Heart left ventricle (tissue), 13 donors: Measurements from ENCODE around the gene KLK7.

Experiments
- POLR2A ChIP-seq, 2 donors: fragments of 450-650 bp; IDR thresholded peaks; one replicate each; pipeline ENCODE4 v1.6.1; 2017; ENCODE audit warnings: antibody characterized with exemption in 2 of 2, mild to moderate bottlenecking in 2 of 2, moderate library complexity in 2 of 2
- TF ChIP-seq, protein P1 (sequence below), 12 donors: fragments of 200-600 bp; sonication (generic) in 4 of 12; IDR thresholded peaks; one replicate each; pipeline versions ENCODE4 v1.5.0 to v1.8.0; 2018 to 2022; ENCODE audit warnings: antibody characterized with exemption in 12 of 12, mild to moderate bottlenecking in 5 of 12
- donor health status: ischemic (EF 13 %, LVEDD 7.1; RV severe dilation, severe dysfunction).
- donor health status: DM: no; HTN: yes; CAD: no.
- donor health status: DM: no; HTN: no; CAD: no.
- donor health status: ischemic (EF 25% LVEDD 6.9; RV normal size, moderate dysfunction).
- donor health status: ischemic (EF 25% LVEDD 5.7; RV mildly dilated, moderate dysfunction).
- donor health status: ischemic (EF 35%, LVEDD 5.7; RV mildly dilated, moderate dysfunction).
- donor health status: nonischemic (EF 11% LVEDD 7.7; RV severe dilation, severe dysfunction).
- donor health status: DM: yes; HTN: yes; CAD: no.
- donor health status: PGD.
- donor health status: ischemic (EF 29% LVEDD 5.4; RV normal size, mild dysfunction).
- donor health status: nonischemic (EF 23%, LVEDD 6.1; RV moderate dilation, normal function).

DNA sequence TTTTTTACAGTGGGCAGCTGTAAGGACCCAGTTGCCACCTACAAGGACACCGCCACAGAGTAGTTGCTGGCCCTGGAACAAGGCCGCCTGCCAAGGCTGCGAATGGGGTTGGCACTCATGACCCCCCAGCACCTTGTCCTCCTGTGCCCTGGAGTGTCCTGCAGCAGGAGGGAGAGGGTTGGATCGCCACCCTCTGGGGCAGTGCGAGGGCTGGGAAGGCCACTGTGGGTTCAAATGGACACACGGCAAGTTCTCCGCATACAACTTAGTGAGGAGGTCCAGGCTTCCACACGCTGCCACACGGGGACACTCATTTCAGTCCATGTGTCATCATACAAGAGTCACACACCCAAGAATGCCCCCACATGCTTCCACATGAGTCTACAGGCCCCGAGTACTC lies 16.7 kb upstream of the KLK7 start:
- TF ChIP-seq, protein P1, sequence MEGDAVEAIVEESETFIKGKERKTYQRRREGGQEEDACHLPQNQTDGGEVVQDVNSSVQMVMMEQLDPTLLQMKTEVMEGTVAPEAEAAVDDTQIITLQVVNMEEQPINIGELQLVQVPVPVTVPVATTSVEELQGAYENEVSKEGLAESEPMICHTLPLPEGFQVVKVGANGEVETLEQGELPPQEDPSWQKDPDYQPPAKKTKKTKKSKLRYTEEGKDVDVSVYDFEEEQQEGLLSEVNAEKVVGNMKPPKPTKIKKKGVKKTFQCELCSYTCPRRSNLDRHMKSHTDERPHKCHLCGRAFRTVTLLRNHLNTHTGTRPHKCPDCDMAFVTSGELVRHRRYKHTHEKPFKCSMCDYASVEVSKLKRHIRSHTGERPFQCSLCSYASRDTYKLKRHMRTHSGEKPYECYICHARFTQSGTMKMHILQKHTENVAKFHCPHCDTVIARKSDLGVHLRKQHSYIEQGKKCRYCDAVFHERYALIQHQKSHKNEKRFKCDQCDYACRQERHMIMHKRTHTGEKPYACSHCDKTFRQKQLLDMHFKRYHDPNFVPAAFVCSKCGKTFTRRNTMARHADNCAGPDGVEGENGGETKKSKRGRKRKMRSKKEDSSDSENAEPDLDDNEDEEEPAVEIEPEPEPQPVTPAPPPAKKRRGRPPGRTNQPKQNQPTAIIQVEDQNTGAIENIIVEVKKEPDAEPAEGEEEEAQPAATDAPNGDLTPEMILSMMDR (IDR thresholded peaks at IDR 0.05), result no peak
- no peak for TF ChIP-seq POLR2A (IDR thresholded peaks at IDR 0.05)
